ENCODE results near the gene STAP2. TPM values are rescaled to one million over a fixed set of nuclear protein-coding genes. Genes with fewer than 3 reads are reported as not detected.

Gene STAP2
- polyA plus RNA-seq, 1 experiment = 5.3 TPM

DNA sequence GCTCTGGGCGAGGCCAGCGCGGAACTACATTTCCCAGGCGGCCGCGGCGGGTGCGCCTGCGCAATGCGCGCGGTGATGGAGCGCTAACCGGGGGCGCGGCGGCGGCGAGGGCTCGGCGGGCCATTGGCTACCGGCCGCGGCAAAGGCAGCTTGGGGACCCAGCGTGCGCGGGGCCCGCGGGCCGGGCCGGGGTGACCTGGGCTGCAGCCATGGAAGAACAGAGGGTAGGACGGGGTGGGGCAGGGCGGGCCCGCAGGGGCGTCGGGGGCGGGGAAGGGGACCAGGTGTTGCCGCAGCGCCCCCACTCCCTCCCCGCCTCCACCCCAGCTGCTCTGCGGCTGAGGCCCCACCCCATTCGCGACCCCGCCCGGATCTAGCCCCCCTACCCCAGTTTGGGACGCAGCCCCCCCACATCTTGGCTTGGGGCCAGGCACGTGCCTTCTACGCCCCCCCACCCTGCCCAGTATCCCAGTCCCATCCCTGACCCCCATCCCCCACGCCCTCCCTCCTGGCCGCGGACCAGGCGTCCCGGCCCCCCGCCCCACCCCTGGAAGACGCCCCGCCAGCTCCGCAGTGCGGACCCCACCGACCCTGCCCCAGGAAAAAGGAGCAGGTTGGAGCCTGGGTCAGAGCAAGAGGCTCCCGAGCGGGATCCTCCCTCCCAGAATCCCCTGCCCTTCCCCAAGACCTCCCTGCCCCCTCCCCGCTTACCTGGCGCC lies 33.9 kb downstream of the STAP2 start, which contains the start of gene FSD1:
TSS of gene FSD1 (plus strand) at position 61 of the 719 bp plus-strand sequence. CDS start at position 210, 149 bp downstream.
- no peaks in the 10 kb centered on the region for H3K9me3 ChIP-seq (ENCODE audit: control insufficient read depth, insufficient read depth, low read length)
- H3K27me3 ChIP-seq (ENCODE audit: control insufficient read depth, insufficient read depth, low read length) = no peaks in the 10 kb centered on the region
- CTCF ChIA-PET = interaction anchor here (0.5 kb wide), 1 partner anchor 165 kb away, joined by 4 read pairs; no protein-coding TSS in a partner anchor
- H3K27ac ChIP-seq (ENCODE audit: low read depth, low read length) = no peak within 1 kb of the TSS
- TF ChIP-seq, protein P1, sequence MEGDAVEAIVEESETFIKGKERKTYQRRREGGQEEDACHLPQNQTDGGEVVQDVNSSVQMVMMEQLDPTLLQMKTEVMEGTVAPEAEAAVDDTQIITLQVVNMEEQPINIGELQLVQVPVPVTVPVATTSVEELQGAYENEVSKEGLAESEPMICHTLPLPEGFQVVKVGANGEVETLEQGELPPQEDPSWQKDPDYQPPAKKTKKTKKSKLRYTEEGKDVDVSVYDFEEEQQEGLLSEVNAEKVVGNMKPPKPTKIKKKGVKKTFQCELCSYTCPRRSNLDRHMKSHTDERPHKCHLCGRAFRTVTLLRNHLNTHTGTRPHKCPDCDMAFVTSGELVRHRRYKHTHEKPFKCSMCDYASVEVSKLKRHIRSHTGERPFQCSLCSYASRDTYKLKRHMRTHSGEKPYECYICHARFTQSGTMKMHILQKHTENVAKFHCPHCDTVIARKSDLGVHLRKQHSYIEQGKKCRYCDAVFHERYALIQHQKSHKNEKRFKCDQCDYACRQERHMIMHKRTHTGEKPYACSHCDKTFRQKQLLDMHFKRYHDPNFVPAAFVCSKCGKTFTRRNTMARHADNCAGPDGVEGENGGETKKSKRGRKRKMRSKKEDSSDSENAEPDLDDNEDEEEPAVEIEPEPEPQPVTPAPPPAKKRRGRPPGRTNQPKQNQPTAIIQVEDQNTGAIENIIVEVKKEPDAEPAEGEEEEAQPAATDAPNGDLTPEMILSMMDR (IDR thresholded peaks at IDR 0.05; ENCODE audit: low read depth, low read length) = no peak
- POLR2A ChIA-PET = interaction anchor here (0.6 to 1.0 kb wide), 4 partner anchors 19 to 563 kb away, joined by 3 to 8 read pairs (median 5); partner anchors contain the start of gene PLIN3
- H3K4me3 ChIP-seq (ENCODE audit: low read depth, low read length) = peak within 1 kb of the TSS; percentile 55
- no peak for DNase-seq (ENCODE audit: low read depth, low spot score)

DNA sequence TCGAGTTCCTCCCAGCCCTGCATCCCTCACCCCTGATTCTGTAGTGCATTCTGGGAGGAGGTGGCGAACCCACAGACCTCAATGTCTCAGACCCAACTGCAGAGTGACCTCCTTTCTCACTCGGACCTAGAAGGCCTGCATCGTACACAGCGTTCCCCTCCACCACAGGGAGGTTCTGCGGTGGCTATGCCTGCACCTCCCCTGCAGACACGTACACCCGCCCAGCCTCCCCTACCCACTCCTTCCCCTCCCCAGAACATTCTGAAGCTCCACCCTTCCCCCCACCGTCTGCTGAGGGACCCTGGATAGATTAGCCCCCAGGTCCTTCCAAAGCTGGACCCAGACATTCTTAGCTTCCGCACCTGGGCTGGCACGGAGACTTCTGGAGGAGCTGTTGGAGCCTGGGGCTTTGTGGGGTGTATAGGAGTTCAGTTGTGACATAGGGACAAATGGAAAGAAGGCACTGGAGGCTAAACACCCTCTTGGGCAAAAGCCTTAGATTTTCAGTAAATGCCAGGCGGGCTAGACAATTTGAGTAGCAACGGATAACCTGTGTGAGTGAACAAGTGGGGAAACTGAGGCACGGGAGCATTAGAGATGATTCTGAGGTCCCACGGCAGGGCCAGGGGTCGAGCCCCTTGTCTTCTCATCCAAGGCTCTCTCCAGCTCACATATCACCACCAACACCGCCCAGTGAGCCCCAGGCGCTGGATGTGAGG lies 34.6 kb downstream of the STAP2 start:
- TF ChIP-seq, protein P1 (IDR thresholded peaks at IDR 0.05; ENCODE audit: low read depth, low read length) = no peak
- no peak overlapping the region for H3K27ac ChIP-seq (ENCODE audit: low read depth, low read length)
- peak overlapping the region; percentile 55; the same call in 1 of the 2 replicates for H3K4me3 ChIP-seq (ENCODE audit: low read depth, low read length)
- ChIA-PET POLR2A (interaction anchor here (0.6 to 1.0 kb wide), 4 partner anchors 18 to 564 kb away, joined by 3 to 8 read pairs (median 5); partner anchors contain the start of gene PLIN3), CTCF (no interaction called here)
- H3K27me3 ChIP-seq (ENCODE audit: control insufficient read depth, insufficient read depth, low read length) = no peaks in the 10 kb centered on the region
- no peaks in the 10 kb centered on the region for H3K9me3 ChIP-seq (ENCODE audit: control insufficient read depth, insufficient read depth, low read length)
- no peak for DNase-seq (ENCODE audit: low read depth, low spot score)

DNA sequence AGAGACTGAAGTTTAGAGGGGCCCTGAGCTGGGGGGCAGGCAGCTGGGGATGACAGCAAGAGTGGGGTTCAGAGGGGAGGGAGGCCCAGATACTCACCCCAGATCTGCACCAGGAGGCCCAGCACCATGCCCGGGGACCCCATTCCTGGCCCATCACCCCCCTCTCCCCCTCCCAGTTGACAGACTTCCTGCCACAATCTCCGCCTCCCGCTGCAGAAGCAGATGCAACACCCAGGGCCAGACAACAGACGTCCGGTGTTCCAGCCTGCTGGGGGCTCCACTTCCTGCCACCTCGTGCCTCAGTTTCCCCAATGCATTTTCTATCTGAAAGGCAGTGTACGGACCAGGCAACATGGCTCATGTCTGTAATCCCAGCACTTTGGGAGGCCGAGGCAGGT lies 36.4 kb downstream of the STAP2 start, which contains the start of gene TMIGD2:
TSS of gene TMIGD2 (minus strand) at position 147 of the 398 bp plus-strand sequence. CDS start at position 143, 4 bp downstream.
- H3K27me3 ChIP-seq (ENCODE audit: control insufficient read depth, insufficient read depth, low read length) = no peaks in the 10 kb centered on the region
- ChIA-PET CTCF (interaction anchor here (0.6 kb wide), 1 partner anchor 33 kb away, joined by 9 read pairs; no protein-coding TSS in a partner anchor), POLR2A (no interaction called here)
- no peak within 1 kb of the TSS for H3K4me3 ChIP-seq (ENCODE audit: low read depth, low read length)
- TF ChIP-seq, protein P1 (IDR thresholded peaks at IDR 0.05; ENCODE audit: low read depth, low read length) = no peak
- no peaks in the 10 kb centered on the region for H3K9me3 ChIP-seq (ENCODE audit: control insufficient read depth, insufficient read depth, low read length)
- no peak for DNase-seq (ENCODE audit: low read depth, low spot score)
- H3K27ac ChIP-seq (ENCODE audit: low read depth, low read length) = no peak within 1 kb of the TSS

DNA sequence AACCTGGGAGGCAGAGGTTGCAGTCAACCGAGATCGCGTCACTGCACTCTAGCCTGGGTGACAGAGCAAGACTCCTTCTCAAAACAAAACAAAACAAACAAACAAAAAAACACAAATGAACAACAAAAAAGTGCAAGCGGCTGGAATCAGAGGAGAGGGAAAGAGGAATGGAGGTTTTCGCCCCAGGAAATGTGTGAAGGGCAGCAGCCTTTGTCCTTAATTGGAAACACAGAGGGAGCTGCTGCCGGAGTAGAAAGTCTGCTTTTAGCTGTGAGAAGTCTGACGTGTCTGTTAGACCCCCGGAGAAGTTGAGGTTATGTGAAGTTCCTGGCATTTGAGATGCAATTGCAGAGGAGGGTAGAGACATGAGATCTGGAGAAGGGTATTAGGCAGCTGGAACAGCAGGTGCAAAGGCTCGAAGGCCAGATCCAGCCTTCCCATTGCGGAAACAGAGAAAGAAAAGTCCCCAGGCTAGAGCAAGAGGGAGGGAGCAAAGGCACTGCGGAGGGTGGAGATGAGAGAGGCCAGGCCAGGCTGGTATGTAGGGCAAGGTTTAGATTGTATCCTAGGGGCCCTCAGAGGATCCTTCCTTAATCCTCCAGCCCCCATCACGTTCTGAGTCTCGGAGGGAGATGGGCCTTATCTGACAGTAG lies 36.9 kb downstream of the STAP2 start:
- H3K27me3 ChIP-seq (ENCODE audit: control insufficient read depth, insufficient read depth, low read length) = no peaks in the 10 kb centered on the region
- H3K27ac ChIP-seq (ENCODE audit: low read depth, low read length) = no peak overlapping the region
- CTCF ChIA-PET = interaction anchor here (0.6 kb wide), 1 partner anchor 32 kb away, joined by 9 read pairs; no protein-coding TSS in a partner anchor
- TF ChIP-seq, protein P1 (IDR thresholded peaks at IDR 0.05; ENCODE audit: low read depth, low read length) = no peak
- no peaks in the 10 kb centered on the region for H3K9me3 ChIP-seq (ENCODE audit: control insufficient read depth, insufficient read depth, low read length)
- POLR2A ChIA-PET = no interaction called here
- no peak overlapping the region for H3K4me3 ChIP-seq (ENCODE audit: low read depth, low read length)
- no peak for DNase-seq (ENCODE audit: low read depth, low spot score)

Measured in AG04450 (cell line).